NCI-H1105 treated with DMSO at 0.1 percent for 48 hours (cell line): ENCODE data around the gene PEX6.
A peak's percentile ranks its signal among the peaks of the same experiment; 100 is the strongest.

Source experiments
- DNase-seq: peaks from one replicate; lab custom pipeline; 2025; lab: John Stamatoyannopoulos, UW

The PEX6 gene

GRCh38 chr6:42935322-42935721 is 43.7 kb downstream of the PEX6 start:
- no peak for DNase-seq

GRCh38 chr6:42933205-42933604 is 45.8 kb downstream of the PEX6 start:
- no peak for DNase-seq

DNA sequence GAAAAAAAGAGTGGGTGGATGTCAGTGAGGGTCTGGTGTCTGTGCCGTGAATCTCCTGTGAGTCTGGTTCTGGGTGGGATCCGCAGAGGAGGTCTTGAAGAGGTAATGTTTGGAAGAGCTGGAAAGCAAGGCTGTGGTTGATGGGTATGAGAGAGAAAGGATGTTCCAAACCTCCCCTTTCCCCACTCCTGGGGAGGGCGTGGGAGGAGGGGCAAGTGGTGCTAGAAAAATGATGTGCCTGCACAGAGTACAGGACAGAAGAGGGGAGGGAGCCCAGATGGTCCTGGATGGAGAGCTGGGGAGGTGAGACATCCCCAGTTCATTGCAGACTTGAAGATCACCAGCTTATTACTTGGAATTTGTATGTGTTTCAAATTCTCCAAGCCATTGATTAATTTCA is 46.6 kb downstream of the PEX6 start:
- DNase-seq: no peak

- no peak for DNase-seq
Measured at GRCh38 chr6:42929821-42930360, 49.1 kb downstream of the PEX6 start.

GRCh38 chr6:42928986-42929820 is 49.8 kb downstream of the PEX6 start, which contains the start of gene CNPY3:
CNPY3 (plus strand) TSS chr6:42929480; CDS start chr6:42929571, 91 bp downstream.
- DNase-seq: peak; percentile 99

- DNase-seq: no peak
Measured at GRCh38 chr6:42925248-42925857, 53.6 kb downstream of the PEX6 start.

DNA sequence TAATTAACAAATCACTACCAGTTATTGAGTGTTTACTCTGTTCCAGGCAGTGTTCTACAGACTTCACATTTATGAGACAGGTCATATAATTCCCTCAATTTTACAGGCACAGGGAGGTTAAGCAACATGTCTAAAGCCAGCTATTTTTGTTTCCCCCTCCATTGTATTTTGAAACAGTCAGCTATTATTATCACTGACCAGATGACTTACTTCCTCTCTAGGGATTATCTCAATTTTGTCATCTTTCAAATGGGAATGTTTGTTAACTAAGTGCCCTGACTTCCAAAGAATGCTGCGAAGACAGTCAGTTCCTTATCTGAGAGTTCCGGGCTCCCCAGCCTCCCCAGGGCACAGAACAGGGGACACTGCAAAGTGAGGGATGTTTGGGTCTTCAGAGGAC is 55.3 kb downstream of the PEX6 start:
- no peak for DNase-seq

DNA sequence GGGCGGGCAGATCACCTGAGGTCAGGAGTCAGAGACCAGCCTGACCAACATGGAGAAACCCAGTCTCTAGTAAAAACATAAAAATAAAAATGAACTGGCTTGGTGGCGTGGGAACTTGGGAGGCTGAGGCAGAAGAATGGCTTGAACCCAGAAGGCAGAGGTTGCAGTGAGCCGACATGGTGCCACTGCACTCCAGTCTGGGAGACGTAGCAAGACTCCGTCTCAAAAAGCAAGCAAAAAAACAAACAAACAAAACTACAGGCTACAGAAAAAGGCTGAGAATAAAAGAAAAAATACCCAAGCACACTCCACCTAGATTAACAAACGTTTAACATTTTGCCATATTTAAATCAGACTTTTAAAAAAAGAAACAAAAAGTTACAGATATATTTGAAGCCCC is 57.2 kb downstream of the PEX6 start:
- DNase-seq: no peak

GRCh38 chr6:42916288-42916687 is 62.7 kb downstream of the PEX6 start:
- DNase-seq: no peak

- DNase-seq: no peak
Measured at GRCh38 chr6:42915732-42916131, 63.2 kb downstream of the PEX6 start, which contains the start of gene PTCRA. PTCRA (plus strand) TSS chr6:42916053; CDS start chr6:42916070, 17 bp downstream.

- DNase-seq: no peak
Measured at GRCh38 chr6:42914546-42914945, 64.4 kb downstream of the PEX6 start.
